ENCODE results near the gene BBS9. TPM values are rescaled to one million over a fixed set of nuclear protein-coding genes. Genes with fewer than 3 reads are reported as not detected.

BBS9 gene
- total RNA-seq, 1 experiment from 2014 or later = 26.4 TPM

- no peak overlapping the region for H3K4ac ChIP-seq (ENCODE audit: low read depth, low read length)
- WGBS (ENCODE audit: extremely low coverage, insufficient read length, low lambda C conversion rate) = no CpG with 5 or more reads among the region's 1 CpG
- no peak overlapping the region for H2BK5ac ChIP-seq (ENCODE audit: insufficient read length, low read length)
- no peak overlapping the region for H3K14ac ChIP-seq (ENCODE audit: insufficient read depth, low read length)
- Mint-ChIP-seq H3K4me1 (no peaks in the 10 kb centered on the region), H3K4me3 (no peak overlapping the region), H3K36me3 (ENCODE audit: insufficient read depth in 1 of 3, low read depth in 3 of 3) (no peaks in the 10 kb centered on the region), H3K9me3 (no peaks in the 10 kb centered on the region), H3K27me3 (ENCODE audit: low read depth) (peaks cover 2% of the 10 kb centered on the region; the same call in 1 of the 2 replicates), H3K27ac (no peak overlapping the region)
- DNase-seq = no peak
- H3K27ac ChIP-seq (ENCODE audit: insufficient read length, low read depth, low read length) = no peak overlapping the region
- H2BK20ac ChIP-seq (ENCODE audit: low read depth, low read length, poor library complexity, severe bottlenecking) = no peak overlapping the region
- no peak for TF ChIP-seq CTCF (conservative IDR thresholded peaks at IDR 0.05)
- H3K4me2 ChIP-seq (ENCODE audit: insufficient read depth, insufficient read length, low read length) = no peak overlapping the region
- H4K20me1 ChIP-seq (ENCODE audit: control insufficient read depth, insufficient read depth, insufficient read length) = no peaks in the 10 kb centered on the region
- H2AK5ac ChIP-seq (ENCODE audit: insufficient read length, low read length) = no peak overlapping the region
- no peaks in the 10 kb centered on the region for H3K4me1 ChIP-seq (ENCODE audit: insufficient read depth, low read length)
- no peak overlapping the region for H3K9ac ChIP-seq (ENCODE audit: extremely low read depth, insufficient read length, low read length)
- H4K91ac ChIP-seq (ENCODE audit: insufficient read length, low read depth, low read length) = no peak overlapping the region
- no peak overlapping the region for H4K5ac ChIP-seq (ENCODE audit: insufficient read length, low read depth, low read length)
- H2AFZ ChIP-seq (ENCODE audit: low read length) = no peak overlapping the region
- no peak overlapping the region for H2BK12ac ChIP-seq (ENCODE audit: insufficient read length, low read depth, low read length)
- no peaks in the 10 kb centered on the region for H3K9me3 ChIP-seq (ENCODE audit: control insufficient read depth, low read depth, low read length)
- no peaks in the 10 kb centered on the region for H3K79me1 ChIP-seq (ENCODE audit: insufficient read depth, low read depth, low read length, poor library complexity, severe bottlenecking)
- H3K23me2 ChIP-seq (ENCODE audit: insufficient read length, low read depth, low read length, poor library complexity, severe bottlenecking) = no peaks in the 10 kb centered on the region
- H2BK15ac ChIP-seq (ENCODE audit: low read depth, low read length) = no peak overlapping the region
- no peak overlapping the region for H3T11ph ChIP-seq (ENCODE audit: low read length)
- no peak overlapping the region for H2BK120ac ChIP-seq (ENCODE audit: low read depth, low read length, poor library complexity, severe bottlenecking)
- H3K79me2 ChIP-seq (ENCODE audit: insufficient read depth, low read length) = no peaks in the 10 kb centered on the region
- H3K23ac ChIP-seq (ENCODE audit: insufficient read length, low read depth, low read length) = no peak overlapping the region
- H4K8ac ChIP-seq (replicated peaks; ENCODE audit: insufficient read length, low read depth, low read length) = no peak overlapping the region
- H3K56ac ChIP-seq (ENCODE audit: insufficient read length, low read depth, low read length) = no peak overlapping the region
- no peaks in the 10 kb centered on the region for H3K27me3 ChIP-seq (ENCODE audit: insufficient read depth, low read length)
- no peak overlapping the region for H3K18ac ChIP-seq (ENCODE audit: insufficient read length, low read depth, low read length)
Measured at GRCh38 chr7:33232632-33233145, 103.3 kb downstream of the BBS9 start.
